Ammon's horn (tissue), 1 donor: Measurements from ENCODE around the gene RAB44.

ENCODE experiments used
- DNase-seq: peaks from one replicate; pipeline ENCODE4 v3.0.0-alpha.2; 2016; ENCODE audit warnings: low spot score

RAB44 gene

GRCh38 chr6:36752187-36752885 lies 54.7 kb downstream of the RAB44 start:
- no peak for DNase-seq

GRCh38 chr6:36752886-36753506 lies 55.4 kb downstream of the RAB44 start:
- DNase-seq = no peak

- no peak for DNase-seq
These were observed 56.2 kb downstream of the RAB44 start for GRCh38 chr6:36753671-36754405.

GRCh38 chr6:36754582-36755434 lies 57.2 kb downstream of the RAB44 start:
- no peak for DNase-seq

- DNase-seq = no peak
These were observed 58.1 kb downstream of the RAB44 start for GRCh38 chr6:36755435-36756348.

GRCh38 chr6:36756786-36757185 lies 59.2 kb downstream of the RAB44 start:
- DNase-seq = no peak

GRCh38 chr6:36757206-36757605 lies 59.6 kb downstream of the RAB44 start:
- DNase-seq = no peak

- DNase-seq = no peak
These were observed 60.4 kb downstream of the RAB44 start for GRCh38 chr6:36757943-36758508.

GRCh38 chr6:36758516-36759147 lies 61.0 kb downstream of the RAB44 start:
- DNase-seq = no peak

GRCh38 chr6:36759148-36759759 lies 61.6 kb downstream of the RAB44 start:
- DNase-seq = peak; percentile 88

GRCh38 chr6:36760685-36761435 lies 63.2 kb downstream of the RAB44 start:
- DNase-seq = peak; percentile 78

- DNase-seq = no peak
These were observed 64.5 kb downstream of the RAB44 start for GRCh38 chr6:36762123-36762522.

GRCh38 chr6:36765190-36765589 lies 67.6 kb downstream of the RAB44 start:
- DNase-seq = no peak

- peak; percentile 94 for DNase-seq
These were observed 68.2 kb downstream of the RAB44 start for GRCh38 chr6:36765594-36766398.

- no peak for DNase-seq
These were observed 68.8 kb downstream of the RAB44 start for GRCh38 chr6:36766399-36766945.

- DNase-seq = no peak
These were observed 71.6 kb downstream of the RAB44 start for GRCh38 chr6:36769183-36769675.

- DNase-seq = no peak
These were observed 72.3 kb downstream of the RAB44 start for GRCh38 chr6:36769676-36770499.
